OCI-LY7 (cell line): Measurements from ENCODE around the gene NOP9. TPM values are rescaled to one million over a fixed set of nuclear protein-coding genes. Genes with fewer than 3 reads are reported as not detected.

Experiments
- BruUV-seq: library from RNA; stranded (reverse); fragments of 400-500 nt; replicated peaks from 2 replicates; lab custom pipeline; 2021; lab: Mats Ljungman, UMichigan
- CTCF ChIA-PET: fragments of 300-600 bp; sonication (Branson Sonifier 250); formaldehyde crosslinking; loops from one replicate; lab custom pipeline; 2022; ENCODE audit warnings: antibody characterized with exemption; ENCODE audit not compliant: unreplicated experiment; lab: Charles Lee
- POLR2A ChIA-PET: fragments of 300-600 bp; sonication (Branson Sonifier 250); formaldehyde crosslinking; loops from one replicate; lab custom pipeline; 2022; ENCODE audit warnings: antibody characterized with exemption; lab: Charles Lee
- DNase-seq: peaks from one replicate; pipeline ENCODE4 v3.0.0-alpha.2; 2015; ENCODE audit warnings: low spot score
- H2AFZ ChIP-seq: fragments of 200-600 bp; sonication (generic), shearing (Covaris generic); 2 replicates; pipeline ENCODE4 v1.6.1; 2014; ENCODE audit warnings: mild to moderate bottlenecking, antibody characterized with exemption, low read length, moderate library complexity
- H3K27ac ChIP-seq: fragments of 200-600 bp; sonication (generic); 2 replicates; pipeline ENCODE4 v1.5.1; 2014; ENCODE audit warnings: mixed run types, low read depth, mild to moderate bottlenecking, moderate library complexity, low read length, inconsistent platforms; ENCODE audit not compliant: poor library complexity, severe bottlenecking
- H3K36me3 ChIP-seq: fragments of 200-600 bp; sonication (generic); 2 replicates; pipeline ENCODE4 v1.6.1; 2014; ENCODE audit warnings: mild to moderate bottlenecking, antibody characterized with exemption, low read length, moderate library complexity, mixed read lengths; ENCODE audit not compliant: insufficient read depth
- H3K4me1 ChIP-seq: fragments of 200-600 bp; sonication (generic); 2 replicates; pipeline ENCODE4 v1.5.1; 2014; ENCODE audit warnings: mild to moderate bottlenecking, low read length; ENCODE audit not compliant: insufficient read depth, poor library complexity, severe bottlenecking
- H3K4me2 ChIP-seq: fragments of 200-600 bp; sonication (generic); 2 replicates; pipeline ENCODE4 v1.6.1; 2014; ENCODE audit warnings: mild to moderate bottlenecking, low read length
- H3K4me3 ChIP-seq: fragments of 200-600 bp; sonication (generic); 2 replicates; pipeline ENCODE4 v1.5.1; 2014; ENCODE audit warnings: mild to moderate bottlenecking, low read depth, low read length; ENCODE audit not compliant: poor library complexity, severe bottlenecking
- H3K79me2 ChIP-seq: fragments of 200-600 bp; sonication (generic); 2 replicates; pipeline ENCODE4 v1.6.1; 2016; ENCODE audit warnings: low read depth, mild to moderate bottlenecking, low read length, moderate library complexity, mixed read lengths; ENCODE audit not compliant: insufficient read depth
- H3K9me2 ChIP-seq: fragments of 200-600 bp; sonication (generic); 2 replicates; pipeline ENCODE4 v1.6.1; 2016; ENCODE audit warnings: mild to moderate bottlenecking, low read length, mixed read lengths; ENCODE audit not compliant: insufficient read depth
- H3K9me3 ChIP-seq: fragments of 200-600 bp; sonication (generic); 2 replicates; pipeline ENCODE4 v1.6.1; 2014; ENCODE audit warnings: mild to moderate bottlenecking, mixed run types, low read length, mixed read lengths
- H4K20me1 ChIP-seq: fragments of 200-600 bp; sonication (generic); 2 replicates; pipeline ENCODE4 v1.6.1; 2014; ENCODE audit warnings: mild to moderate bottlenecking, antibody characterized with exemption, low read length, moderate library complexity, mixed read lengths; ENCODE audit not compliant: insufficient read depth
- CTCF ChIP-seq: fragments of 200-600 bp; sonication (generic); conservative IDR thresholded peaks from 2 replicates; pipeline ENCODE4 v1.5.1; 2014; ENCODE audit warnings: mild to moderate bottlenecking, antibody characterized with exemption, low read length, moderate library complexity, mixed read lengths
- EZH2phosphoT487 ChIP-seq: fragments of 200-600 bp; sonication (generic); IDR thresholded peaks from 2 replicates; pipeline ENCODE4 v1.6.1; 2018; ENCODE audit warnings: low read depth, borderline replicate concordance, mild to moderate bottlenecking, mixed run types, antibody characterized with exemption, low read length, moderate library complexity, mixed read lengths
- intact Hi-C: fragments of 100-400 bp; cut with micrococcal nuclease; formaldehyde crosslinking; loops from one replicate; pipeline ENCODE4 v1.10.0; 2022; ENCODE audit not compliant: unreplicated experiment
- total RNA-seq, 2 experiments: library from RNA; depleted of rRNA in 1 of 2; stranded (reverse); fragments of >200 nt in 1 of 2; shearing (Covaris generic) in 1 of 2; gene quantifications; 2 replicates each; pipeline ENCODE4 v1.2.3, GENCODE V29; 2014 to 2022

NOP9 gene
- total RNA-seq, 2 experiments from 2014 or later, result 33.2 to 52.6 TPM

- H3K27ac ChIP-seq, result no peak overlapping the region
- intact Hi-C loops, result no loop called here
- BruUV-seq, result no TSS peak
- H3K4me3 ChIP-seq, result no peak overlapping the region
- H4K20me1 ChIP-seq, result no peaks in the 10 kb centered on the region
- H3K9me3 ChIP-seq, result no peaks in the 10 kb centered on the region
- H3K4me2 ChIP-seq, result peak overlapping the region; percentile 53; the same call in 1 of the 2 replicates
- H3K4me1 ChIP-seq, result peaks cover 38% of the 10 kb centered on the region
- no peak for TF ChIP-seq EZH2phosphoT487
- no peak for TF ChIP-seq CTCF
- peaks cover 66% of the 10 kb centered on the region for H3K36me3 ChIP-seq
- no peak overlapping the region for H2AFZ ChIP-seq
- DNase-seq, result no peak
- H3K9me2 ChIP-seq, result no peaks in the 10 kb centered on the region
- ChIA-PET POLR2A (interaction anchor here (1.0 kb wide), 1 partner anchor 8 kb away, joined by 3 read pairs; no protein-coding TSS in a partner anchor), CTCF (no interaction called here)
- H3K79me2 ChIP-seq, result no peaks in the 10 kb centered on the region
These were observed 12.4 kb downstream of the NOP9 start for GRCh38 chr14:24311837-24312615.

- Histone ChIP-seq H3K4me2 (peak overlapping the region; percentile 53), H2AFZ (no peak overlapping the region), H3K4me3 (no peak overlapping the region), H3K9me3 (no peaks in the 10 kb centered on the region), H3K36me3 (peaks cover 57% of the 10 kb centered on the region), H3K79me2 (no peaks in the 10 kb centered on the region), H3K4me1 (peaks cover 38% of the 10 kb centered on the region), H4K20me1 (no peaks in the 10 kb centered on the region), H3K27ac (peak overlapping the region; percentile 42), H3K9me2 (no peaks in the 10 kb centered on the region)
- DNase-seq, result peak; percentile 62
- ChIA-PET POLR2A (interaction anchor here (1.0 kb wide), 1 partner anchor 7 kb away, joined by 3 read pairs; no protein-coding TSS in a partner anchor), CTCF (interaction anchor here (0.6 kb wide), 1 partner anchor 1126 kb away, joined by 3 read pairs; no protein-coding TSS in a partner anchor)
- TF ChIP-seq EZH2phosphoT487 (no peak), CTCF (no peak)
- BruUV-seq, result no TSS peak
- intact Hi-C loops, result no loop called here
These were observed 13.3 kb downstream of the NOP9 start for GRCh38 chr14:24312736-24313507.
